HUES6 (cell line): Measurements from ENCODE around the gene FAP.

Source experiments
- H3K27ac ChIP-seq: 2 replicates; pipeline ENCODE4 v1.7.0; 2013; ENCODE audit warnings: low read depth, mild to moderate bottlenecking, low read length, inconsistent platforms
- H3K27me3 ChIP-seq: 2 replicates; pipeline ENCODE4 v1.6.1; 2013; ENCODE audit warnings: low read length; ENCODE audit not compliant: control insufficient read depth, insufficient read depth
- H3K36me3 ChIP-seq: 2 replicates; pipeline ENCODE4 v1.6.1; 2013; ENCODE audit warnings: low read length; ENCODE audit not compliant: control insufficient read depth, insufficient read depth
- H3K4me1 ChIP-seq: 2 replicates; pipeline ENCODE4 v1.6.1; 2013; ENCODE audit warnings: low read length; ENCODE audit not compliant: control insufficient read depth, insufficient read depth
- H3K4me3 ChIP-seq: 2 replicates; pipeline ENCODE4 v1.5.1; 2013; ENCODE audit warnings: low read depth, low read length
- H3K9ac ChIP-seq: one replicate; pipeline ENCODE4 v1.6.1; 2013; ENCODE audit warnings: mild to moderate bottlenecking, low read length
- H3K9me3 ChIP-seq: 2 replicates; pipeline ENCODE4 v1.6.1; 2013; ENCODE audit warnings: low read depth, low read length; ENCODE audit not compliant: control insufficient read depth, insufficient read depth

FAP gene

DNA sequence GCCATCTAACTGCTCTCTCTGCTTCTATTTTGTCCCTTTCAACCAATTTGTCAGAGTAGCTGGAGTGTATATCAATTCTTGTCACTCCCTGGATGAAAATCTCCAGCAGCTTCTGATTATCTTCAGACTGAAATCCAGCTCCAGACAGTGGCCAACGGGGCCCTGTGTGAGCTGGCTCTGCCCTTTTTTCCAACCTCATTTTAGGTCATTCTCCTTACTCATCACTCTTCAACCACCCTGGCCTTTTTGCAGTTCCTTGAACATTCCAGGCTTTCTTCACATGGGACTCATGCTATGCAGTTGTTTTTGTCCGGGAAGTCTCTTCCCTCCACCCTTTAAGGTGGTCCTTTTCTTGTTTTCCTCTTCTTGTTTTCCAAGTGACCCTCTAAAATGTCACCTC lies 15.4 kb upstream of the FAP start:
- Histone ChIP-seq H3K4me1 (no peaks in the 10 kb centered on the region), H3K36me3 (no peaks in the 10 kb centered on the region), H3K4me3 (no peak overlapping the region), H3K9ac (no peak overlapping the region), H3K9me3 (0 out of 2 replicates have a peak, but pooled peaks cover 4% of the 10 kb centered on the region), H3K27me3 (no peaks in the 10 kb centered on the region), H3K27ac (no peak overlapping the region)

DNA sequence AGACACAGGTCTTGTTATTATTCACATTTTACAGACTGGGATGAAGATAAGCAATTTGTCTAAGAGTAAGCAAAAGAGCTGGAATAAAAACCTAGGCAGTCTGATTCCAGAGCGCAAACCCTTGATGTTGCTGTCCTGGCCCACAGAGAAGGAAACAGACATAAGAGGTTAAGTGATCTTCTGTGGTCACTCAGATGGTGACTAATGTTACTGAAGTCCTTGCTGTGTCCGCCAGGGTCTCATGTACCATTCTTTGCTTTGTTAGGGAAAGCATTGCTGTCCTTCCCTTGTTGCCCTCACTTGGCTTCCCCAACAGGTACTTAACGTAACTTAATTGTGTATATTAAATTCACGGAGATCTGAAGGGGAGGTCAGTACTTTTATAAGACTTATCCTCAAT lies 14.9 kb upstream of the FAP start:
- no peak overlapping the region for H3K9ac ChIP-seq
- H3K27me3 ChIP-seq, result no peaks in the 10 kb centered on the region

DNA sequence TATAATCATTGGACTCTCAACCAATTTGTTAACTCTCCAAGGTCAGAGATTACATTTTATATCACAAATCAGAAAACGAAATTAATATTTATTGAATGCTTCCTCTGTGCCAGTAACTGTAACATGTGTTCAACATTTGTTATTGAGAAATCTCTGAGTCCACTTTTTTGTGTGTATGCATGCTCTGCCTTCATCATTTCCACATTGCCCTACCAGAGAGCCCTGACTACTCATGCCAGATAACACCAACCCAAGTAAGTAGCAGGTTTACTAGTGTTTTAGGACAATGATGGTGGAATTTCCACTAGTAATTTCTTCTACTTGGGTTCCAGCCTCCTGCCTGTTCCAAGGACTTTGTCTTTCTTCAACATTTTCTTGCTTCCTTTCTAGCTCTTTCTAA lies 14.2 kb upstream of the FAP start:
- Histone ChIP-seq H3K9me3 (0 out of 2 replicates have a peak, but pooled peaks cover 4% of the 10 kb centered on the region), H3K4me1 (no peaks in the 10 kb centered on the region), H3K4me3 (no peak overlapping the region), H3K36me3 (no peaks in the 10 kb centered on the region), H3K27ac (no peak overlapping the region), H3K27me3 (no peaks in the 10 kb centered on the region), H3K9ac (no peak overlapping the region)

More for the DNA sequence above, 14.9 kb upstream of the FAP start:
- Histone ChIP-seq H3K27ac (no peak overlapping the region), H3K36me3 (no peaks in the 10 kb centered on the region), H3K4me1 (no peaks in the 10 kb centered on the region), H3K9me3 (0 out of 2 replicates have a peak, but pooled peaks cover 4% of the 10 kb centered on the region), H3K4me3 (no peak overlapping the region)

DNA sequence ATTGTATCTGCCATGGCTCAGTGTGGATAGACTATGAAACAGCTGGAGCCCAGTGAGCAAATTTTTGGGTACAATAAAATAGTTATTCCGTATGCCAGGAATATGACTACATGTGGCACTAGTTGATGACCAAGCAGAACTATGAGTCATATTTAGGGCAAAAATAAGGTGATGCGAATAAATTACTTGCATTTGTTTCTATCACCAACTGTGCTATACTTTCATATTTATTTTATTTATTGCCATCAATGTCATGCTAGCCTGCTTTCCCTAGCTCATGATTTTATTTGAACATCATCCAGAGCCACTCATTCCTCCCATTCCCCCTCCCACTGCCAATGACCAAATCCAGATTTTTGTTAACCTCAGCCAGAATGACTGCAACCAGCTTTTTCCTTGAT lies 13.3 kb upstream of the FAP start:
- Histone ChIP-seq H3K9ac (no peak overlapping the region), H3K4me3 (no peak overlapping the region), H3K4me1 (no peaks in the 10 kb centered on the region), H3K27me3 (no peaks in the 10 kb centered on the region), H3K36me3 (no peaks in the 10 kb centered on the region), H3K27ac (no peak overlapping the region), H3K9me3 (0 out of 2 replicates have a peak, but pooled peaks cover 4% of the 10 kb centered on the region)

DNA sequence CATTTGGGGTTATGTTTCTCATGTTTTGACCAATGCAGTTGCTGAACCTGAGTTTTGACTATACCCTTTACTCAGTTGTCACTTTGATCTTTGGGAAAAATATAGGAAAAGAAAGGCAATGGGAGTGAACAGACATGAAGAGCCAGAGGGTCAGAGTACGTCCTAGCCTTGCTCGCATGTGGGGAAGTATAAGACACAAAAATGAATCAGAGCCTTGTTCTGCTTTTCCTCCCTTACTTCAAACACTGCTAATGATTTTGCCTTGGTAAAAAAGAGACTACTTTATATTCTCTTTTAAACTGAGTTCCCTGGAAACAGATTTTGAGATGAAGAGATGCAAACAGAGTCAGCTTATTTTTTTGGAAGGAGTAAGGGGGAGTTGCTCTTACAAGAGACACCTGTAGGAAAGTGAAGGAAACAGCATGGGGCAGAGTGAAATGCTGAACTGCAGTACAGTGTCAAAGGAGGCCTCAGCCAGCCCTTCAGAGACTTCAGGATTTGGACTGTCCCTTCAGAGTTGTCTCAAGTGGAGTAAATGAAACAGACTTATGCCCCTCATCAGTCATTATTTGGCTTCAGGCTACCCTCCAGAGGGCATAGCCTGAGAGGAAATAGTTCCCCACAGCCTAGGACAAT lies 11.1 kb upstream of the FAP start:
- Histone ChIP-seq H3K9me3 (0 out of 2 replicates have a peak, but pooled peaks cover 4% of the 10 kb centered on the region), H3K27ac (no peak overlapping the region), H3K27me3 (no peaks in the 10 kb centered on the region), H3K9ac (no peak overlapping the region), H3K36me3 (no peaks in the 10 kb centered on the region), H3K4me3 (no peak overlapping the region), H3K4me1 (no peaks in the 10 kb centered on the region)

DNA sequence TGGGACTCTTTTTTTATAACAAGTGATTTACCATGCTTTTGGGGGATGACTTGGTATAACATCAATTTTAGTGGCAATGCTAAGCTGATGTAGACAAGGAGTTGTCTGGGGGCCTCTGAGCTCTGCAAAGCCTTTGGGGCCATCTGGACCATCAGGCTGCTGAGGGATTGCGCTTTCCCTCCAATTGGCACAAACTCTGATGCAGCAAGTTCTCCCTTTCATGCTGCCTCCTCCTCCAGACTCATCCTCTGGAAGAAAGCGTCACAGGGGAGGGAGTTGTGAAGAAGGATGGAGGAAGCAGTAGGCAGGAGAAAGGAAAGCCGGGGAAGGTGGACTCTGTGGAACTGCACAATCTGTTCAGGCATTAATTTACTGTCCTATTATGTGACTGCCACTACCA lies 10.2 kb upstream of the FAP start:
- H3K9me3 ChIP-seq, result 0 out of 2 replicates have a peak, but pooled peaks cover 4% of the 10 kb centered on the region

DNA sequence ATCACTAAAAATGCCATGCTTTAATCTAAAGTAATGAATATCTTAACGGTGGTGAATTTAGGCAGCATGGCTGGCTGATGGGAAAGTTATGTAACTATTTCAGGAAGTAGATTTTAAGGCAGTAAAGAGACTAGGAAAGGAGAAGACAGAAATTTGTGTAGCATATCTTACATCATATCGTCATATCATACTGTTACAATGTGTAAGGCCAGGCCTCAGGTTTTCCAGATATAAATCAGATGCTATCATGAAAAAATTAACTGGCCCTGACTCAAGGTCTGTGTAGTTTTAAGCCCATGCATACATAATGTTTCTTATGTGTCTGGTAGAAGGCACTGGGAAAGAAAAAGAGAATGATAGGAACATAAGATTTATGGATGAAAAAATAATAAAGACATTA lies 8.9 kb upstream of the FAP start:
- no peaks in the 10 kb centered on the region for H3K4me1 ChIP-seq
- H3K27ac ChIP-seq, result no peak overlapping the region
- H3K4me3 ChIP-seq, result no peak overlapping the region

More for the DNA sequence above, 10.2 kb upstream of the FAP start:
- no peak overlapping the region for H3K9ac ChIP-seq
- no peaks in the 10 kb centered on the region for H3K27me3 ChIP-seq
- no peaks in the 10 kb centered on the region for H3K36me3 ChIP-seq
- no peak overlapping the region for H3K27ac ChIP-seq
- no peak overlapping the region for H3K4me3 ChIP-seq
- H3K4me1 ChIP-seq, result no peaks in the 10 kb centered on the region

DNA sequence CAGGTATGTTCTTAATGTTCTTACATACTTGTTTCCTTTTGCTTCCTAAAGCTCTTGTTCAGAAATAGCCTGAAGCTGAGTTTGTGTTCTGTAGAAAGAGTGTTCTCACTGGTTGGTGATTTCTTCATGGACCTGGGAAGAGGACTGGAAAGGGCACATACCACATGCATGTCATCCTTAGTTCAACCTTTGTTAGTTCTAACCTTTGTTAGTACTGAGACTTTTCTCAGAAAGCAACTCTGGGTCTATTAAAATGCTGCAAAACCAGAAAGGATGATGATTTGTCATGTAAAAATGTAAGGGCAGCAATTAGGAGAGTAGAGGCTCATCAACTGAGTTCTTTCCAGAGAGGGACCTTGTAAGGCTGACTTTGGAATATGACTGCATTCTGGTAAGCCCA lies 2.5 kb upstream of the FAP start:
- Histone ChIP-seq H3K9me3 (no peaks in the 10 kb centered on the region), H3K27ac (no peak overlapping the region), H3K27me3 (no peaks in the 10 kb centered on the region), H3K36me3 (no peaks in the 10 kb centered on the region), H3K4me1 (no peaks in the 10 kb centered on the region), H3K9ac (no peak overlapping the region), H3K4me3 (no peak overlapping the region)

More for the DNA sequence above, 8.9 kb upstream of the FAP start:
- Histone ChIP-seq H3K36me3 (no peaks in the 10 kb centered on the region), H3K9me3 (0 out of 2 replicates have a peak, but pooled peaks cover 4% of the 10 kb centered on the region), H3K27me3 (no peaks in the 10 kb centered on the region), H3K9ac (no peak overlapping the region)

DNA sequence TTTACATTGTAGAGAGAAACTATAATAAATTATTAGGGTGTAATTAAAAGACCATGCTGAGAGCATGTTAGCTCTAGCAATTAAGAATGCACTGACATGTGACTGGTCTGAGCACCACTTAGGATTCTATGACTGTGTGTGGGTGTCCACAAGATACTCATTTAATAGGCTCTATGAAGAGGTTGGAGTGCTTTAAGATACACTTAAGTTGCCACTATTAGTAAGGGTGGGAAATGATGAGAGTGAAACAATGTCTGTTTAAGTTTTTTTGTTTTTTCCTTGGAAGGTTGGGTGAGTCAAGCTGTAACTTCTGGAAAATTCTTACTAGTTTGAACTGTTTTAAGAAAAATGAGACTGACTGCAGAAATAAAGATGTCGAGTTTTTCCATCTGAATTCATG lies 1.8 kb upstream of the FAP start:
- H3K4me3 ChIP-seq, result no peak overlapping the region
- H3K27ac ChIP-seq, result no peak overlapping the region
- no peaks in the 10 kb centered on the region for H3K4me1 ChIP-seq
- no peak overlapping the region for H3K9ac ChIP-seq
- H3K36me3 ChIP-seq, result no peaks in the 10 kb centered on the region
- H3K9me3 ChIP-seq, result no peaks in the 10 kb centered on the region
- no peaks in the 10 kb centered on the region for H3K27me3 ChIP-seq

DNA sequence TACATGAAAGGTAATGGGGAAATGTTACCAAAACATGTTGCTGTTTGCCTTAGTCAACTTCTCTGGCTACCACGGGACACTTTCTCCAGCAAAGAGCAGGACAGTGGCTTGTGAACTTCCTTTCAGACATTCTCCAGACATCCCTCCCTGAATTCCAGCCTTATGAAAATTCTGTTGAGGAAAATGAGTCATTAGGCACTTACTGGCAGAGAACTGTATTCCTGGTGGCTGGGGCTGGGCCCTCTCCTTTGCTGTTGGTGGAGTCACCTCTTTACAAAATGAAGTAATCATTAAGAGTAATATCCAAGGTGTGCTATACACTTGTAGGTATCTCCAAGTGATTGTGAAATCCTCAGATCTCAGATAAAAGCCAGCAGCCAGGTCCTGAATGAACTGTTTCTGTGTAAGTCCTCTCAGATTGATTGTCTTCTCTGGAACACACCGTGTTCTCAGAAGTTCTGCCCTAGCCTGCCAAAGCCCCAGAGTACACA lies 1.3 kb upstream of the FAP start:
- H3K27ac ChIP-seq, result no peak overlapping the region
- no peaks in the 10 kb centered on the region for H3K4me1 ChIP-seq
- no peaks in the 10 kb centered on the region for H3K36me3 ChIP-seq
- H3K9ac ChIP-seq, result no peak overlapping the region
- H3K27me3 ChIP-seq, result no peaks in the 10 kb centered on the region
- H3K9me3 ChIP-seq, result no peaks in the 10 kb centered on the region
- H3K4me3 ChIP-seq, result no peak overlapping the region

DNA sequence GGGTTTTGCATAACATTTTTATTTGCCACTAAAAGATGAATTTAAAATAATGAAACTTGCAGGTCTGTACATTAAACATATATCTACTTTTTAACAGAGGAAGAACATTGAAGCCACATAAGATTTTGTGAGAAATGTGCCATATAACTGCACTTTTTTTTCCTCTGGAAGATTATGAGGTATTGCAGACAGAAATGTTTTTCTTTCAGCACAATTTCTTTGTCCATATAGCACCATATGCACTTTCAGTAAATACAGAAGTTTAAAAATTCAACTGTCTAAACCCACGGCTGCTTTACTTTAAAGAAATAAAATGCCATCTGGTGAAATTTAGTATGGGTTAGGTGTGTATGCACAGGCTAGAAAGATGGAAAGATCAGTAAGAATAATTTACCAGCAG lies 470 bp upstream of the FAP start:
- Histone ChIP-seq H3K9me3 (no peaks in the 10 kb centered on the region), H3K9ac (no peak overlapping the region), H3K4me1 (no peaks in the 10 kb centered on the region), H3K36me3 (no peaks in the 10 kb centered on the region), H3K27me3 (no peaks in the 10 kb centered on the region), H3K27ac (no peak overlapping the region), H3K4me3 (no peak overlapping the region)
